Activated T-cell treated with anti-CD3 and anti-CD28 coated beads, Interleukin-2, amount 50 U/mL, for 4 hours (primary cell): ENCODE results near the gene TAF7. TPM values are rescaled to one million over a fixed set of nuclear protein-coding genes. Genes with fewer than 3 reads are reported as not detected.

Source experiments
- ATAC-seq, 2 donors: fragments of 200-7000 bp; cut with Tn5 transposase; one replicate each; pipeline ENCODE4 v1.10.0; 2021
- DNase-seq: peaks from one replicate; pipeline ENCODE4 v3.0.0-alpha.2; 2020
- H3K27me3 Mint-ChIP-seq: one replicate; pipeline ENCODE4 v1.8.0; 2021; ENCODE audit warnings: low read depth, mixed read lengths
- H3K36me3 Mint-ChIP-seq: one replicate; pipeline ENCODE4 v1.8.0; 2022; ENCODE audit warnings: mixed read lengths; ENCODE audit not compliant: insufficient read depth
- H3K4me1 Mint-ChIP-seq: one replicate; pipeline ENCODE4 v1.8.0; 2021; ENCODE audit warnings: low read depth, mixed read lengths
- H3K4me3 Mint-ChIP-seq: one replicate; pipeline ENCODE4 v1.8.0; 2021; ENCODE audit warnings: mild to moderate bottlenecking, moderate library complexity, mixed read lengths
- H3K9me3 Mint-ChIP-seq: one replicate; pipeline ENCODE4 v1.8.0; 2021; ENCODE audit warnings: mixed read lengths
- total RNA-seq, 3 donors: library from RNA; stranded (reverse); gene quantifications; one replicate each; pipeline ENCODE4 v1.2.1, GENCODE V29; 2021

The TAF7 gene, protein sequence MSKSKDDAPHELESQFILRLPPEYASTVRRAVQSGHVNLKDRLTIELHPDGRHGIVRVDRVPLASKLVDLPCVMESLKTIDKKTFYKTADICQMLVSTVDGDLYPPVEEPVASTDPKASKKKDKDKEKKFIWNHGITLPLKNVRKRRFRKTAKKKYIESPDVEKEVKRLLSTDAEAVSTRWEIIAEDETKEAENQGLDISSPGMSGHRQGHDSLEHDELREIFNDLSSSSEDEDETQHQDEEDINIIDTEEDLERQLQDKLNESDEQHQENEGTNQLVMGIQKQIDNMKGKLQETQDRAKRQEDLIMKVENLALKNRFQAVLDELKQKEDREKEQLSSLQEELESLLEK
- 10 to 100 TPM; 64.8 to 73.8 (median 70.4) TPM for total RNA-seq

DNA sequence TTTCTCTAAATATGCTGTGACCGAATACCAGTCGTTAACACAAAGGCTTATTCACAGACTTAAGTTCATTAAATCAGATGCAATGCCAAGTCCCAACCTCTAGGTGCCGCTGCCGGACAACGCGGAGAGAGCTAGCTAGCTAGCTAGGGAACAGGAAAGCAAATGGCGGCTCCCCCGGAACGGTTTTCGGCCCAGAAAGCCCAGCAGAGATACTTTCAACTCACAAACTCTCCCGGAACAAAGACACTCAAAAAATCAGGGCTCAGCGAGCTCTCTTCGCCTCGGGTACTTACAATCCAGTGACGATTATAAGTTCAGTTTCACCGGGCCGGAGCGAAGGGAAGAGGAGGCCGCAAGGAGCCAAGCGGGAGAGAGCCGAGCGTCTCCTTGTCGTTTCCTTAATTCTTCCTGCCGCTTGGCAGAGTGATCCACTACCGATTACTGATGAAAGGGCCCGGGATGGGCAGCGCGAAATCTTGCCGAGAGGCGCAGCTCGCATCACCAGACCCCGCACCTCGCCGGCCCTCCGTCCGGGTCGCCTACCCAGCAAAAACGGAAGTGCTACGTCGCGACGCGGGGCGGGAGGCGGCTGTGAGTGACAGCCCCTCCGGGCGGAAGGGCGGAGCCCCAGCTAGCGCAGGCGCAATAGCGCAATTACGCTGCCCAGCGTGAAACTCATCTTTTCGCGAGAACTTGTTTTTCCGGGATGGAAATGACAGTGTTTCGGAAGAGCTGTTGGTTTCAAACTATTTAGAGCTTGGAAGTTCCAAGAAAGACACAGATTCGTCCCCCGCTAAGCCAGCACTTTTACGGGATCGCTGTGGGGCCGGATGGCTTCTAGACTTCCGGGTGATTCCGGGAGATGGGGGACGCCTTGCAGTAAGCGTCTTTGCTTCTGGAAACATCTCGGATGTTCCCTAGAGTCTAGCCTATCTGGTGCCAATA is at the start of gene TAF7:
Gene TAF7, minus strand, starts transcription at position 560 of the 945 bp plus-strand sequence. CDS start 740 bp downstream, outside the sequence.
- peak within 1 kb of the TSS; percentile 98 for H3K4me3 Mint-ChIP-seq
- ATAC-seq (peak; percentile 96 to 98), DNase-seq (peak; percentile 89)
- H3K4me1 Mint-ChIP-seq = peaks cover 27% of the 10 kb centered on the region
- peaks cover 39% of the 10 kb centered on the region for H3K9me3 Mint-ChIP-seq
- peaks cover 3% of the 10 kb centered on the region for H3K27me3 Mint-ChIP-seq
- H3K36me3 Mint-ChIP-seq = peaks cover 37% of the 10 kb centered on the region

DNA sequence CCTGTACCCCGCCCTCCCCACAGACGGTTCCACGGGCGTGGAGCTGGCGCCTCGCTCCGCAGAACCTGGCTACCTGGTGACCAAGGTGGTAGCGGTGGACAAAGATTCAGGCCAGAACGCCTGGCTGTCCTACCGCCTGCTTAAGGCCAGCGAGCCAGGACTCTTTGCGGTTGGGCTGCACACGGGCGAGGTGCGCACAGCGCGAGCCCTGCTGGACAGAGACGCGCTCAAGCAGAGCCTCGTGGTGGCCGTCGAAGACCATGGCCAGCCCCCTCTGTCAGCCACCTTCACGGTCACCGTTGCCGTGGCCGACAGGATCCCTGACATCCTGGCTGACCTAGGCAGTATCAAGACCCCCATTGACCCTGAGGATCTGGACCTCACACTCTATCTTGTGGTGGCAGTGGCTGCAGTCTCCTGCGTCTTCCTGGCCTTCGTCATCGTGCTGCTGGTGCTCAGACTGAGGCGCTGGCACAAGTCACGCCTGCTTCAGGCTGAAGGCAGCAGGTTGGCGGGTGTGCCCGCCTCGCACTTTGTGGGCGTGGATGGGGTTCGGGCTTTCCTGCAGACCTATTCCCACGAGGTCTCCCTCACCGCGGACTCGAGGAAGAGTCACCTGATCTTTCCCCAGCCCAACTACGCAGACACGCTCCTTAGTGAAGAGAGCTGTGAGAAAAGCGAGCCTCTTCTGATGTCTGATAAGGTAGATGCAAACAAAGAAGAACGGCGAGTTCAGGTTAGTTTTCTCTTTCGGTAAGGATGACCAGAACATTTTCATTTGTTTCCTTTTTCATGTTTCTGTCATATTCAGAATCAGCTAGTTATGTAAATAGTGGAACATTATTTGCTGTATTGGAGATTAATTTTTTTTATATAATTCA is 45.7 kb upstream of the TAF7 start:
- peaks cover 27% of the 10 kb centered on the region for H3K9me3 Mint-ChIP-seq
- H3K4me1 Mint-ChIP-seq = peaks cover 2% of the 10 kb centered on the region
- peaks cover 85% of the 10 kb centered on the region for H3K27me3 Mint-ChIP-seq
- H3K4me3 Mint-ChIP-seq = no peak overlapping the region
- H3K36me3 Mint-ChIP-seq = peaks cover 2% of the 10 kb centered on the region
- ATAC-seq = no peak
- no peak for DNase-seq

DNA sequence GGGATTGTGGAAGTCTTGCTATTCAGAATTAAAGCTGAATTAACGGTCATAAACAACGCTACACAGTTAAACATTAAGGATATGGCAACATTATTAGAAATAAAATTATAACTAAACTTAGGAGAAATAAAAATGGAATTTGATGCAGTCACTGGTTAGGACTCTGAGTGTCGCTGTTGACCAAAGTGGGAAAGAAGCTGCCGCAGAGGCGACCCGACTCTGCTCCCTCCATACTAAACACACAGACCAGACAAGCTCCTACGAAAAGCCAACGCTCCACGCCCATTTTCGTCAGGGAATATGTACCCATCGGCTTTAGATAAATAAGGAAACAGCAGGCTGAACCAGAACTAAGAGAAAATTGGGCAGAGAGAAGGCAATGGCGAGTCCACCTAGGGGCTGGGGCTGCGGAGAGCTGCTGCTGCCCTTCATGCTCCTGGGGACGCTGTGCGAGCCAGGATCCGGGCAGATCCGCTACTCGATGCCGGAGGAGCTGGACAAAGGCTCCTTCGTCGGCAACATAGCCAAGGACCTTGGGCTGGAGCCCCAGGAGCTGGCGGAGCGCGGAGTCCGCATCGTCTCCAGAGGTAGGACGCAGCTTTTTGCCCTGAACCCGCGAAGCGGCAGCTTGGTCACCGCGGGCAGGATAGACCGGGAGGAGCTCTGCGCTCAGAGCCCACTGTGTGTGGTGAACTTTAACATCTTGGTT is 43.5 kb upstream of the TAF7 start, which contains the start of gene PCDHGA5:
Gene PCDHGA5, plus strand, starts transcription at position 211 of the 709 bp plus-strand sequence. Its CDS starts 169 bp downstream, at position 380.
- H3K36me3 Mint-ChIP-seq = peaks cover 3% of the 10 kb centered on the region
- H3K9me3 Mint-ChIP-seq = peaks cover 38% of the 10 kb centered on the region
- H3K4me3 Mint-ChIP-seq = no peak within 1 kb of the TSS
- H3K27me3 Mint-ChIP-seq = peaks cover 84% of the 10 kb centered on the region
- no peaks in the 10 kb centered on the region for H3K4me1 Mint-ChIP-seq
- ATAC-seq (no peak), DNase-seq (no peak)

- no peak for DNase-seq
- Mint-ChIP-seq H3K9me3 (peaks cover 44% of the 10 kb centered on the region), H3K4me1 (no peaks in the 10 kb centered on the region), H3K36me3 (peaks cover 3% of the 10 kb centered on the region), H3K27me3 (peaks cover 83% of the 10 kb centered on the region), H3K4me3 (no peak overlapping the region)
- ATAC-seq = no peak
Measured at GRCh38 chr5:141362719-141363118, 42.1 kb upstream of the TAF7 start.

DNA sequence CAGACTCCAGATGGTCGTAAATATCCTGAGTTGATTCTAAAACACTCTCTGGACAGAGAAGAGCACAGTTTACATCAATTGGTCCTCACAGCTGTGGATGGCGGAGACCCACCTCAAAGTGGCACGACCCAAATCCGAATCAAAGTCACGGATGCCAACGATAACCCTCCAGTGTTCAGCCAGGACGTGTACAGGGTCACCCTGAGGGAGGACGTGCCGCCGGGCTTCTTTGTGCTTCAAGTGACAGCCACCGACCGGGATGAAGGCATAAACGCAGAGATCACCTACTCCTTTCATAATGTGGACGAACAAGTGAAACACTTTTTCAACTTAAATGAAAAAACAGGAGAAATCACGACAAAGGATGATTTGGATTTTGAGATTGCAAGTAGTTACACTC is 40.1 kb upstream of the TAF7 start:
- peaks cover 86% of the 10 kb centered on the region for H3K27me3 Mint-ChIP-seq

GRCh38 chr5:141359790-141360426 is 39.3 kb upstream of the TAF7 start, which contains the start of gene PCDHGB2:
Gene PCDHGB2 (plus strand): TSS chr5:141359994. CDS start chr5:141360136, 142 bp downstream.
- Mint-ChIP-seq H3K27me3 (peaks cover 85% of the 10 kb centered on the region), H3K9me3 (peaks cover 34% of the 10 kb centered on the region)
- no peak for DNase-seq

More for the DNA sequence above, 40.1 kb upstream of the TAF7 start:
- Mint-ChIP-seq H3K4me3 (no peak overlapping the region), H3K9me3 (peaks cover 42% of the 10 kb centered on the region), H3K36me3 (peaks cover 3% of the 10 kb centered on the region), H3K4me1 (no peaks in the 10 kb centered on the region)
- no peak for DNase-seq
- no peak for ATAC-seq

GRCh38 chr5:141356950-141357349 is 36.4 kb upstream of the TAF7 start:
- H3K9me3 Mint-ChIP-seq = peaks cover 31% of the 10 kb centered on the region
- peaks cover 3% of the 10 kb centered on the region for H3K36me3 Mint-ChIP-seq
- peaks cover 74% of the 10 kb centered on the region for H3K27me3 Mint-ChIP-seq
- DNase-seq (no peak), ATAC-seq (no peak)
- no peaks in the 10 kb centered on the region for H3K4me1 Mint-ChIP-seq
- no peak overlapping the region for H3K4me3 Mint-ChIP-seq

More at GRCh38 chr5:141359790-141360426, 39.3 kb upstream of the TAF7 start, which contains the start of gene PCDHGB2:
- H3K36me3 Mint-ChIP-seq = peaks cover 3% of the 10 kb centered on the region
- no peaks in the 10 kb centered on the region for H3K4me1 Mint-ChIP-seq
- H3K4me3 Mint-ChIP-seq = peak within 1 kb of the TSS; percentile 80
- no peak for ATAC-seq

DNA sequence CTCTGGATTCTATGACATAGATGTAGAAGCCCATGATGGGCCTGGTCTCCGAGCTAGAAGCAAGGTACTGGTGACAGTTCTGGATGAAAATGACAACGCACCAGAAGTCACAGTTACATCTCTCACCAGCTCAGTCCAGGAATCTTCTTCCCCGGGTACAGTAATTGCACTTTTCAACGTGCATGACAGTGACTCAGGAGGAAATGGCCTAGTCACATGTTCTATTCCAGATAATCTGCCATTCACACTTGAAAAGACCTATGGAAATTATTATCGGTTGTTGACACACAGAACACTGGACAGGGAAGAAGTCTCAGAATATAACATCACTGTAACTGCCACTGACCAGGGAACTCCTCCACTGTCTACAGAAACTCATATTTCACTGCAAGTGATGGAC is 35.5 kb upstream of the TAF7 start:
- no peak for ATAC-seq
- no peaks in the 10 kb centered on the region for H3K4me1 Mint-ChIP-seq
- H3K9me3 Mint-ChIP-seq = peaks cover 30% of the 10 kb centered on the region
- no peak for DNase-seq
- peaks cover 73% of the 10 kb centered on the region for H3K27me3 Mint-ChIP-seq
- H3K4me3 Mint-ChIP-seq = no peak overlapping the region
- H3K36me3 Mint-ChIP-seq = peaks cover 3% of the 10 kb centered on the region

GRCh38 chr5:141355641-141356040 is 35.1 kb upstream of the TAF7 start:
- Mint-ChIP-seq H3K9me3 (peaks cover 25% of the 10 kb centered on the region), H3K4me1 (no peaks in the 10 kb centered on the region), H3K36me3 (peaks cover 3% of the 10 kb centered on the region), H3K27me3 (peaks cover 73% of the 10 kb centered on the region), H3K4me3 (no peak overlapping the region)
- ATAC-seq (no peak), DNase-seq (no peak)

- H3K9me3 Mint-ChIP-seq = peaks cover 24% of the 10 kb centered on the region
- DNase-seq = no peak
- peaks cover 2% of the 10 kb centered on the region for H3K36me3 Mint-ChIP-seq
- H3K4me1 Mint-ChIP-seq = no peaks in the 10 kb centered on the region
- peaks cover 74% of the 10 kb centered on the region for H3K27me3 Mint-ChIP-seq
- ATAC-seq = no peak
- peak within 1 kb of the TSS; percentile 45 for H3K4me3 Mint-ChIP-seq
Measured at GRCh38 chr5:141354900-141355469, 34.4 kb upstream of the TAF7 start, which contains the start of gene PCDHGA4. Gene PCDHGA4 (plus strand): TSS chr5:141355021. CDS start chr5:141355108, 87 bp downstream.

- DNase-seq (no peak), ATAC-seq (no peak)
- no peaks in the 10 kb centered on the region for H3K4me1 Mint-ChIP-seq
Measured at GRCh38 chr5:141351591-141351990, 31.0 kb upstream of the TAF7 start.

GRCh38 chr5:141349917-141350619 is 29.5 kb upstream of the TAF7 start, which contains the start of gene PCDHGB1:
Gene PCDHGB1 (plus strand): TSS chr5:141350099. CDS start chr5:141350261, 162 bp downstream.
- Mint-ChIP-seq H3K4me1 (no peaks in the 10 kb centered on the region), H3K36me3 (peaks cover 4% of the 10 kb centered on the region), H3K27me3 (peaks cover 71% of the 10 kb centered on the region), H3K9me3 (peaks cover 27% of the 10 kb centered on the region), H3K4me3 (peak within 1 kb of the TSS; percentile 64)
- no peak for DNase-seq
- no peak for ATAC-seq

More at GRCh38 chr5:141351591-141351990, 31.0 kb upstream of the TAF7 start:
- Mint-ChIP-seq H3K4me3 (no peak overlapping the region), H3K36me3 (peaks cover 2% of the 10 kb centered on the region), H3K9me3 (peaks cover 16% of the 10 kb centered on the region), H3K27me3 (peaks cover 75% of the 10 kb centered on the region)
